Measurements from ENCODE around the gene PPP1R1A.

PPP1R1A gene, protein sequence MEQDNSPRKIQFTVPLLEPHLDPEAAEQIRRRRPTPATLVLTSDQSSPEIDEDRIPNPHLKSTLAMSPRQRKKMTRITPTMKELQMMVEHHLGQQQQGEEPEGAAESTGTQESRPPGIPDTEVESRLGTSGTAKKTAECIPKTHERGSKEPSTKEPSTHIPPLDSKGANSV

DNA sequence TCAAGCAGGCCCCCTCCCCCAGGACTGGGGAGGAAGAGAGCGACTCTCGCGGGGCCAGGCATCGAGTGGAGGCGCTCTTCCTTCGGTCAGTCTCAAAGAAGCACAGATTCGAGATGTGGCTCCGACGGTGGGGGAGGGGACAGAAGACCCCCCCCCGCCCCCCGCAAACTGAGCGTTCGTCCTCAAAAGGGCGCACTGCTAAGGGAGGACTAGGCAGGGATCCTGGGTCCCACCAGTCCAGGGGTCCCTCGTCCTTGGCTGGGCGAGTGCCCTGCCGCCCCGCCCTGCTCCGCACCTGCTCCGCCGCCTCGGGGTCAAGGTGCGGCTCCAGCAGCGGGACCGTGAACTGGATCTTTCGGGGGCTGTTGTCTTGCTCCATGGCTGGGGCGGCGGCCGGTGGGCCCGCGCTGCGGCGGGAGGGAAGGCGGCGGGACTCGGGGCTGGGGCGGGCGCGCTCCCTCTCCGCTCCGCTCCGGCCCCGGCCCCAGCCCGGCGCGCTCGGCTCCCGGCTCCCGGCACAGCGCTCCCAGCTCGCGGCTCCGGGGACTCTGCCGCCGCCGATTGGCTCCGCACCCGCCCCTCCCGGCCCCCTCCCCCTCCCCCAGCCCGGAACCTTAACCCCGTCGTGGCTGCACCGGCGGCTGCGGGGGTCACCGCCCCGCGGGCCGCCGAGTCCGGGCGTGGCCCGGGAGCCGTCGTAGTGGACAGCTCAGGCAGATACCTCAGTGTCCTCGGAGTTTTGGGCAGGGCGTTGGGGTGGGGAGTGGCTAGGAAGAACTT, at the start of gene PPP1R1A:
Gene PPP1R1A (minus strand): TSS at position 550 of the 780 bp plus-strand sequence. CDS start 171 bp downstream, at position 379.
- DNase-seq (ENCODE audit: low read depth), result no peak

DNA sequence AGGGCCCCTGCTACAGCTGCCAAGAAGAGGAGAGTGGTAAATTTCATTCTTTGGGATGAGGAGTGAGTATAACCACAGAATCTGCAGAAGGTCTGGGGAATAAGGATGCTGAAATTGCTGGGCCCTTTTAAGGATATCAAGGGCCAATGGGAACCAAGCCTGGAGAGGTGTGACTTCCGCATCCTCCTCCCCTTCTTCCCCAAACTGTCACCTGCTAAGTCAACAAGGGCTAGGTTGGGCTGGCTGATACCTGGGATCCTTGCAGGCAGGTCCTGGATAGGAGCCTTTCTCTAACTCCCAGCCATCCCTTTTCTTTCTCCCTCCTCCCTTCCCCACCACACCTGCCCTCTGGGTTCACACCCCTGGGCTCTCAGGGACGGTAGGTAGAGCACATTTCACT, 46.3 kb upstream of the PPP1R1A start, which contains the start of gene LACRT:
Gene LACRT (minus strand): TSS at position 101 of the 400 bp plus-strand sequence. CDS start 54 bp downstream, at position 47.
- no peak for DNase-seq (ENCODE audit: low read depth)

DNA sequence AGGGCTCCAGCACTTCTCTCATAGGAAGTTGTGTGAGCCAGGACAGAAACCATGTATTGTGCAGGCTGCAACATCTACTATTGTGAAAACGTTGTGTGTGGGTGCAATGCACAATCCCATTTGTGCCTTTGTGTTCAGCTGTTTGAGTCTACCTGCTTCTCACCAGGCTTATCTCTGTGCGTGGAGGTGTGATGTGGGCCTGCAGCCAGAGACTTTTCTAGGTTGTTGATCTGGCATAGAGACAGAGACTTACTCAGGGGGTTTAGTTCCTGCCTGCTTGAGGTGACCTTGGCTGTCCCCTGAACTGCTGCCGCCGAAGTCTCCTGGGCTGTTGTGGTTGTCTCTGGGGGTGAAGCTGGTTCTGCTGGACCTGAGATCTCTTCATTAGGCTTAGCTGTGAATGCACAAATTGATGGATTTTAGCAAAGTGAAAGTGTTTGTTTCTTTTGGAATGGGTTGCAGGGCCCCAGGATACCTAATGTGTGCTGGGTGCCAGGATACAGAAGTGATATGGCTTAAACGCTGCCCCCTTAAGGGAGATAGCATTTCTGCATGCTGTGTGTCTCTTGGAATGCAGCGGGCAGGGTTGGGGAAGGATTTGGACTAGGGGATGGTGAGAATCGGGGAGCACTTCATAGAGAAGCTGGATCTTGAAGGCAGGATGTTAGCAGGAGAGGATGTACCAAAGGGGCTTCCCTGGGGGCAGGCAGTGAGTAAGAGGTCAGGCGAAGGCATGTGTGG, 43.7 kb upstream of the PPP1R1A start:
- no peak for DNase-seq (ENCODE audit: low read depth)

DNA sequence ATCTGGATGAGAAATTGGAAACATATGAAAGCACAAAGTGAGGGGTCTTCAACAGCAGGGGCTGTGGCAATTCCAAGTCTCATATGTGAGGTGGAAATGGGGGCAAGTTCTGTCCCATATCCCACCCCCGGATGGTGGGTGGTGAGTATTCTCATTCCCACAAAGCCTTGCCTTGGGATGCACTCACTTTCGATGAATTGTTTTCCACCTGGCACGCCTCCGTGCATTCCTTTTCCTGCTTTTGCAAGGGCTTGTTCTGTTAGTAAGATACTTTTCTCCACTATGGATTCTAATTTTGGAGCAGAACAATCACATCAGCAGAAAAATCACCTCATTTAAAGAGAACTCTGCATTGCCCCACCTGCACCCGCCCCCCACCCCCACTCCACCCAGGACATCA, 43.1 kb upstream of the PPP1R1A start:
- DNase-seq (ENCODE audit: low read depth), result no peak

DNA sequence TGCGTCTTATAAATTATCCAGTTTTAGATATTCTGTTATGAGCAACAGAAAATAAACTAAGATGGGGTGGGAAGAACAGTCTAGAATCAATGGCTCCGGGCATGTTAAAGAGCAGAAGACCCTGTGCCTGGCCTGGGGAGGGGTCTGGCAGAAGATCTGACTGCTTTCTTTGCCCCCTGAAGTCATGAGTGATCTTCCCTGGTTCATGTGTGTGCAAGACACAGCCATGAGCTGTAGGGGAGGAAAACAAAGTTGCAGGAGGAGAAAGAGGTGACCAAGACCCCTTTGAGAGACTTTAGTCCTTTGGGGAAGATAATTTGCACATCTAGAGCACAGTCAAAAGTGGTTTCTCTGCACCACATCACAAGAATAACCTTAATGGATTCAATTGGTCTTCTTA, 41.5 kb upstream of the PPP1R1A start:
- no peak for DNase-seq (ENCODE audit: low read depth)

DNA sequence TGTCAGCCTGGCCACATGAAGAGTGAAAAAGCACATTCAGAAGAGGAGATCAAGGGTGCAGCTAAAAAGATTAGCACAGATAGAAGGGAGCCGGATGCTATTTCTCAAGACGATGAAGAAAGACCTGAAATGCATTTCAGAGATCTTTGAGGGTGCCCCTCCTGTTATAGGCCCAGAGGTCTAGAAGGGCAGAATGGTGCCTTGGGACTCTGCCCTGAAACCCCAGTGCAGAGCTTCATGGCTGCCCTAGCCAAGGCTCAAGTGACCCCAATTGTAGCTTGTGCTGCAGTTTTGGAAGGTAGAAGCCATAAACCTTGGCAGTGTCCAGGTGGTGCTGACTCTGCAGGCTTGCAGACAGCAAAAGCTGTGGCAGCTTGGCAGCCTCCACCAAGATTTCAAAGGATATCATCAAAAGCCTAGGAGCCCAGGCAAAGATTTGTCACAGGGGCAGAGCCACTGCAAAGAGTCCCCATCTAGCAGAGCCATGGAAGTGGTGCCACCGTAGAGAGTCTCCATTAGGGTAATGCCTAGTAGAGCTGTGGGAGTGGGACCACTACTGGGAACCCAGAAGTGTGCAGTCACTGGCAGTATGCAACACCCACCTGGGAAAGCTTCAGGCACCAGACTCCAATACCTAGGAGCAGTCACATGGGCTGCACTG, 39.9 kb upstream of the PPP1R1A start:
- no peak for DNase-seq (ENCODE audit: low read depth)

DNA sequence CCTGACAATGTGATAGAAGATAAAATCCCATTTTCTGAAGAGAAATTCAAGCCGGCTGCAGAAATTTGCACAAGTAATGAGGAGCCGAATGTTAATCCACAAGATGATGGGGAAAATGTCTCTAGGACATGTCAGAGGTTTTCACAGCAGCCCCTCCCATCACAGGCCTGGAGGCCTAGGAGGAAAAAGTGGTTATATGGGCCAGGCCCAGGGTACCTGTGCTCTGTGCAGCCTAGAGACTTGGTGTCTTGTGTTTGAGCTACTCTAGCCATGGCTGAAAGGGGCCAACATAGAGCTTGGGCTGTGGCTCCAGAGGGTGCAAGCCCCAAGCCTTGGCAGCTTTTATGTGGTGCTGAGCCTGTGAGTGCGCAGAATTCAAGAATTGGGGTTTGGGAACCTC, 38.8 kb upstream of the PPP1R1A start:
- DNase-seq (ENCODE audit: low read depth), result no peak

DNA sequence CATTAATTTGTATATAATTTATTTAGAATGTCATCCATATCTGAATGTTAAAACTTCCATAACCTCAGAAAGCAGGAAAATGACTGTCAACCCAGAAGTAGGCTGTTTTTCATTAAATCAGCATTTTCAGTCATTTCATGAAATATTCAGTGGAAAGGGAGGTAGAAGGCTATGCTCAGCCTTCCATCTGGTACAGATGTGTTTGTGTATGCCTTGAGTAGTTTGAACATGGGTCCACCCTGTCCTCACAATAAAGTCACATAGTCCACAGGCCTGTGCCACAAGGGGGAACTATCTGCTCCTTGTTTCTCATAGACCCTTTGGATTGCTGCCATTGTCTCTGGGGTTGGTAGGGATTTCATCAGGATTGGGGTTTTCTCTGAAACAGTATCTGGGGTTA, 37.1 kb upstream of the PPP1R1A start:
- no peak for DNase-seq (ENCODE audit: low read depth)

DNA sequence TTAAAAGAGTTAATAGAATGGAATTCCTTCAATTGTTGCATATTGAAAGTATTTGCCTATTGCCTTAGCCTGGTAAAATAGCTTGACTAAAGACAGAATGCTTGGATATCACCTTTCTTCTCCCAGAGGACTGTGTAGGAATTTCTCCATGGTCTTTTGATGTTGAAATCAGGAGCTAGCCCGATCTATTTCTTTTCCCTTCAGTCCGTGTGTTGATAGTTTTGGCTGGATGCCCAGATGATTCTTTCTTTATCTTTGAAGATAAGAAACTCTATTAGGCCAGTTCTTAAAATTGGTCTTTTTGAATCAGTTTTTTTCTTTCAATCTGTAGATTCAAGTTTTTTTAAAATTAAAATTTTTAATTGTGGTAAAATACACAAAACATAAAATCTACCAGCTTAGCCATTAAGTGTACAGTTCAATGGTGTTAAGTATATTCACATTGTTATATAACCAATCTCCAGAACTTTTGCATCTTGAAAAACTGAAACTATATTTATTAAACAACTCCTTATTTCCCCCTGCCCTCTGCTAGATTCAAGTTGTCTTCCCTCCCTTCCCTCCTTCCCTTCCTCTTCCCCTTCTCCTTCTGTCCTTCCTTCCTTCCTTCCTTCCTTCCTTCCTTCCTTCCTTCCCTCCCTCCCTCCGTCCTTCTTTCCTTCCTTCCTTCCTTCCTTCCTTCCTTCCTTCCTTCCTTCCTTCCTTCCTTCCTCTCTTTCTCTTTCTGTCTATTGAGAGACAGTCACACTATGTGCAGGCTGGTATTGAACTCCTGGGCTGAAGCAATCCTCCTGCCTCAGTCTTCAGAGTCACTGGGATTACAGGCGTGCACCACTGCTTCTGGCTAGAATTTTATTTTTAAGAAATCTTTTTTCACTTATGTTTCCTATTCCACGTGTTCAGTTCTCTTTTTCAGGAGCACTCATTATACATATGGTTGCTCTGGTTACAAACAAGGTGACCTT, 36.1 kb upstream of the PPP1R1A start:
- no peak for DNase-seq (ENCODE audit: low read depth)

DNA sequence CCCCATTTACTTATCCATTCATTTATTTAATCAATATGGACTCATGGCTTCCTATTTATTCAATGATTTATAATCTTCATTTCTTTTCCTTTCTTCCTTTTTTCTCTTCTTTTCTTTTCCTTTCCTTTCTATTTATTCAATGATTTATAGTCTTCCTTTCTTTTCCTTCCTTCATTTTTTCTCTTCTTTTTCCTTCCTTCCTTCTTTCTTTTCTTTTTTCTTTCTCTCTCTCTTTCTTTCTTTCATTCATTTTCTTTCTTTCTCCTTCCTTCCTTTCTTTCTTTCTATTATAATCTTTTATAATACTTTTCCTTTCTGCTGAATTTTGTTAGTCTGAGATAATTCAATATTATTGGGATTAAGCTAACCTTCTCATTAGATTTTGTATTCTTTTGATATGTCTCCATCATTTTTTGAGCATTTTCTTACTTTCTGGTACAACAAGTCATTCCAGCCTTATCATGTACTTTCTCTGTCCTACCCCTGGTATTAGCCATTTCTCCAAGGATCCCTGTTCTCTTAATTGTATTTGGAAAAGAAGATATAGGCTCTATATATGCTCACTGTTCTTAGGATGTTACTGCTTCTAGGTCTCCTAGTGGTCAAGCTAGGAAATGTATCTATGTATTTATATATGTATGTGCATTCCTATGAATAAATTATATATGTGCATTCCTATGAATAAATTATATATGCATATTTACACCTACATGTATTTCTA, 34.2 kb upstream of the PPP1R1A start:
- DNase-seq (ENCODE audit: low read depth), result no peak

DNA sequence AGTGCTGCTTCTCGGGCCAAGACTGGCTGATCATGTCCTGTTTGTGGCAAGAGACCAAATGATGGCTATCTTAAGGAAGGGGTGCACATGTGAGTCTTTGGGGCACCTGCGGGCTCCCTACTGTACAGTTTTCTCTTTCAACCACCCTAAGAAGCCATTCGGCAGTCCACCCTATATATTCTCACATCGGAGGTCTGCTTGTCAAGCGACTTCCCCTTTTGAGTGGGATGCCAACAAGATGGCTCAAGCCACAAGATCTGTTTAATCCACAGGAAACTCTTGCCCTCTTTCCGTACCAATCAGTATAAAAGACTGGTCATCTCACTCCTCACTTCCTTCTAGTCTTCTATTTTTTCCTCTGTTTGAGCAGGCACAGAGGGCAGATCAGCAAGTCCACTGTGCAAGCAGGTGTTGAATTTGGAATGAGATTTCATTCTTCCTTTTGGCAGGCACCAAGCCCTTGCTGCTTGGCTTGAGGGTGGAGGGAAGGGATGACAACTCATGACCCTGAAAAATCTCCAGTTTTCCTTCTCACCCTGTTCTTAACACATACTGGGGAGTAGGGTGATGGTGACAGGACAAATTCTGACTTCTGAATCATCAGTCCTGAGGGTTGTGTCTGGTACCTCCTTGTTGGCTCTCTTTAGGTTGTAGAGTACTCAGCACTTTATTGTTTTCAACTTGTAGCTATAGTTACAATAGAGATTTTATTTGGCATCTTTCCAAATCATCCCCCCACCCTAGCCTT, 28.6 kb upstream of the PPP1R1A start:
- DNase-seq (ENCODE audit: low read depth), result no peak

DNA sequence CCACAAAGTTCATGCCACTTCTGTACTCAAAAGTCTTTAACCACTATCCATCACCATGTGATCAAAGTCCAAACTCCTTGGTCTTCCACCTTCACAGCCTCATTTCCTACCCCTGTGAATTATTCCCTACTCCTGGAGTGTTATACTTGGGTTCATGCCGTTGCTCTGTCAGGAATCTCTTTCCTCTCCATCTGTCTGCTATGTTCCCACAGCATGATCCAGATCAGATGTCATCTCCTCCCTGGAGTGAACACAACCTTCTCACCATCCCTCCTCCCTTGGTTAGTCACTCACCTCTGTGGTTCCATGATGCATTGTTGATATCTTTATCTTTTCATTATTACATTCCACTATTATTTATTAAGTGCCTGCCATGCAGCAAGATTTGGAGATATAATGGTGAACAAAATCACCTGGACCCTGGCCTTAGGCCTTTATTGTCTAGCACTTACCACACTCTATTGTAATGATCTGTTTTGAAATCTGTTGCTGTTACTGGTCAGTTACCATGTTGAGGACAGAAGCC, 23.8 kb upstream of the PPP1R1A start:
- DNase-seq (ENCODE audit: low read depth), result no peak

DNA sequence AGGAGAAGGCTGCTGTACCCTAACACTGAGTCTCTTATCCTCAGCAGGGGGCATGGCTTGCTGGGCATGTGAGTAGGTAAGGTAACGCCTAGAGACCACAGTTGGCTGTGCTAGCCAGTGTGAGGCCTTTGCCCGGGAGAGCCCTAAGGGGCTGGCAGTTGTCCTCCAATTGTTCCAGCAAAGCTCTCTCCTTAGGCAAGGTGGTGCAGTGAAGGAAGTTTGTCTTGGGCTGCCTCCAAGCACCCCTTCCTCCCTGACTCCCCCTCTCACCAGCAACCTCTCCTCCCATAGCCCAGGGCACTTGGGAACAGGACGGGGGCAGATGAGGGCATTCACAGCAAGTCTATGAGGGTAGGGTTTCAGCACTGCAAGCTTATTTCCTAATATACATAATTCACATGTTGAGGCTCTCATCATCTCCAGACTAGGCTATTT, 23.3 kb upstream of the PPP1R1A start:
- no peak for DNase-seq (ENCODE audit: low read depth)

DNA sequence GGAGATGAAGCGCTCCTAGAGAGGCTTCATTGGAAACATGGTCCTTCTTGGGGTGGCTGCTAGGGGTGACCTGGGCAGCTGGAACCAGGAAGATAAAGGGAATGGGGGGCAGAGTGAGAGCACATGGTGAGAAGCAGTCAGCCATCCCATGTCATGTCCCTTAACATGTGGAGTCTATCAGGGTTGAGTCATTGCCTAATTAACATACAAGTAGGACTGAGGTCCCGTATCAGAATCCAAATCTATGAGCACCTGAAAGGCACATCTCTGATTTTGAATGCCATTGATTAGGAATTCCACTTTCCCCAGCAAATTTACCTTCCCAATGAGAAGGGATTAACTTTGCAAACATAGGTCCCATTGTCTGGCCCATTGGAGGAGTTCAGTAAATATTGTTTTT, 20.3 kb upstream of the PPP1R1A start:
- DNase-seq (ENCODE audit: low read depth), result no peak

DNA sequence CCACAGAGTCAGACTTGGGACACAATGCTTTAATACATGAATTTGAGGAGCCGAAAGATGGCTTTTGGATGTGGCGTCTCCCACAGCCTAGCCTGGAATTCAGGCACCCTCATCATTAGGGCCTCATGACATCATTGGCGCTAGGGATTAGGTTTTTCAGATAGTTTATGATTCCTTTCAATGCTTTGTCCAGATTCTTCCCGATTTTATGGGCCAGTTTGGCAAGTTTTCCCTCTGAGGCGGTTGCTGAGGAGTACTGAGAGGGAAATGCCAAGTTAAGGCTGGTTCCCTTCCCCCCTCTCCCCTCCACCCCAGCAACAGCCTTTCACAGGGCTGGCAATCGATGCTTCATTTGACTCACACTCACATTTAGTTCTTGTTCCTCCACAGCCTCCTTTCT, 19.7 kb upstream of the PPP1R1A start:
- DNase-seq (ENCODE audit: low read depth), result no peak

DNA sequence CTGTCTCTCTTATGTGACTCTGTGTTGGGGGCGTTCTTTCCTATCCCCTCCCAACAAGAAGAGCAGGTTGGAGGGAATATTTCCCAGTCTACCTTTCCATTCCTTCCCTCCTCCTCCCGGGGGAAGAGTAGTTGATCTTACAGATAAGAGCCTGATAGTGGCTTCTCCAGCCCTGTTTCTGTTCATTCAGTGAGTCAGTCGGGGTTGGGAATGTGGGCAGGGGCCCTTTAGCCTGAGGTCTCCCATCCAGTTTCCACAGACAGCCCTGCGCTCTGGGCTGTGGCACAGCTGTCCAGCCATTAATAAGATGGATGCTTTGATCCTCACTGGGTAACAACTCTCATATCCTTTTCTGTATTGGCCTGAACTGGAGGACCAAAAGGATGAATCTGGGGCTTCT, 18.1 kb upstream of the PPP1R1A start:
- no peak for DNase-seq (ENCODE audit: low read depth)

DNA sequence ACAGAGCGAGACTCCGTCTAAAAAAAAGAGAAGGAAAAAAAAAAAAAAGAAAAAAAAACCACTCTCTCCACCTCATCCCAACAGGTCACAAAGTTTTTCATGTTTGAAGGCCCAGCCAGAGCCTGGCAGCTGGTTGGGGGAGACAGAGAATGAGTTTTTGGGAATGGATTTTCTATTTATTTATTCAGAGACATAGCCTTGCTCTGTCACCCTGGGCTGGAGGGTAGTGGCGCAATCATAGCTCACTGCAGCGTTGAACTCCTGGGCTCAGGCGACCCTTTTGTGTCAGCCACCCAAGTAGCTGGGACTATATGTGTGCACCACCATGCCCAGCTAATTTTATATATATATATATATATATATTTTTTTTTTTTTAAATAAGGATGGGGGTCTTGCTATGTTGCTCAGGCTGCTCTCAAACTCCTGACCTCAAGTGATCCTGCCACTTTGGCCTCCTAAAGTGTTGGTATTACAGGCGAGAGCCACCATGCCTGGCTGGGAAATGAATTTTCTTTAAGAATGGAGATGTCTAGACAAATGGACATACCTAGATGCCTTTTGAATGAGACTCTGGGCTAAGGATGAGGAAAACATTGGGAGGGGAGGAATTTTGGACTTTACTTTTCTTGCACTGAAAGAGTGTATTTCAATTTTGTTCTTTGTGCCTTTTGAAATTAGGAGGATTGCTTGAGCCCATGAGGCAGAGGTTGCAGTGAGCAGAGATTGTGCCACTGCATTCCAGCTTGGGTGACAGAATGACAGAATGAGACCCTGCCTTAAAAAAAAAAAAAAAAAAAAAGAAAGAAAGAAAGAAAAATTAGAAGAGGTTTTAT, 16.9 kb upstream of the PPP1R1A start:
- DNase-seq (ENCODE audit: low read depth), result no peak

DNA sequence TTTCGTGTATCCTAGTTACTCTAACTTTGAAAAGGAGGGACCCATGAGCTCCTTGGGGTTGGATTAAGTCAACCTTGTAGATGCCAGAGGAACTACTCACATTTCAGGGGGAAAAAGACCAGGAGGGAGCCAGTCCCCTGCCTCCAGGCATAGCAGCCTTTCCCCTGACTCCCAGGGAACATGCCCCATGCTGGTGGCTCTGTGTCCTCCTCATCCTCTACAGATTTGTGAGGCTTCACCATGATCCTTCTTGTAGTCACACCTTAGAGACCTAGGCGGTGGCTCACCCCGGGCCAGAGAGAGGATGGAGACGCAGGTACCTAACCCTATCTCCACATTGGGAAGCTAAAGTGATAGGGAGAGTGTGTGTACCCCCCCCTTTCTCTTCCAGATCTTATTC, 16.0 kb upstream of the PPP1R1A start:
- no peak for DNase-seq (ENCODE audit: low read depth)

DNA sequence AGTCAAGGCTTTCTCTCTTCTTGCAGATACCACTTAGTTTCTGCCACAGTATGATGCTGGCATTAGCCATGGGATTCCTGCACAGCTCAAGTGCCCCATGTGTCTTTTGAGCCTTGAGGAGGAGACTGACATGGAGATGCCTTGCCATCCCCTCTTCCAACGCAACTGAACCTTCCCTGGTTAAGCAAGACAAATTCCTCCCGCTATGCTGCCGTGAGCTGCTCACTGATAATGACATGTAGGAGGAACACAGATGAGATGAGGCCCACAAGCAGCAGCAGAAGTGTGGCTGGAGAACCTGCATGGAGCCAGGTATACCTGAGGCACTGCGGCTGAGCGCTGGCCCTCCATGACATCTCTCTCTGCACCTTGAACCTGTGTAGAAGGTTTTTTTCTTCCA, 15.4 kb upstream of the PPP1R1A start:
- DNase-seq (ENCODE audit: low read depth), result no peak
